Adrenal gland (tissue), 12 donors: ENCODE results near the gene NDUFAF2. TPM values are rescaled to one million over a fixed set of nuclear protein-coding genes. Genes with fewer than 3 reads are reported as not detected.
"Not testable (repeated sequence)": the region's sequence is repeated elsewhere in the genome, so short reads cannot be mapped to it uniquely, and the experiment has no call there.

Source experiments
- DNase-seq, 7 donors: peaks; one replicate each; pipeline ENCODE4 v3.0.0-alpha.2; 2019 to 2020
- H3K27ac ChIP-seq, 5 donors: fragments of 200-600 bp; sonication (generic) in 4 of 5; 1 replicate in 3 of 5; 2 replicates in 2 of 5; pipeline versions ENCODE4 v1.5.1 to v1.8.0; 2016 to 2020; ENCODE audit warnings: mild to moderate bottlenecking in 1 of 5
- H3K27me3 ChIP-seq: fragments of 200-600 bp; 2 replicates; pipeline ENCODE4 v1.8.0; 2021
- H3K36me3 ChIP-seq, 2 donors: fragments of 200-600 bp; replicated peaks in 1 of 2; 1 replicate in 1 of 2; 2 replicates in 1 of 2; pipeline versions ENCODE4 v1.5.1 to v1.8.0; 2018 to 2022
- H3K4me1 ChIP-seq, 2 donors: fragments of 200-600 bp; replicated peaks in 1 of 2; 1 replicate in 1 of 2; 2 replicates in 1 of 2; pipeline versions ENCODE4 v1.5.1 to v1.8.0; 2018 to 2021
- H3K4me3 ChIP-seq, 4 donors: fragments of 200-600 bp; sonication (generic) in 3 of 4; one replicate each; pipeline ENCODE4 v1.5.1; 2016 to 2018
- H3K9me3 ChIP-seq, 3 donors: fragments of 200-600 bp; sonication (generic) in 1 of 3; replicated peaks in 1 of 3; 1 replicate in 2 of 3; 2 replicates in 1 of 3; pipeline versions ENCODE4 v1.5.1 to v1.8.0; 2016 to 2021
- POLR2A ChIP-seq, 2 donors: fragments of 450-650 bp; IDR thresholded peaks; one replicate each; pipeline ENCODE4 v1.6.1; 2017; ENCODE audit warnings: antibody characterized with exemption in 2 of 2, mild to moderate bottlenecking in 2 of 2, moderate library complexity in 1 of 2
- WGBS, 4 donors: extraction: QIAGEN DNeasy Blood & Tissue Kit in 2 of 4; methylation state at CpG; one replicate each; pipeline versions ENCODE4 v1.1.5 to v1.1.7; 2013 to 2017; 5-methylcytosine and 5-hydroxymethylcytosine counted together
- intact Hi-C, 2 donors: fragments of 100-400 bp; cut with DNase I; formaldehyde crosslinking; loops; one replicate each; pipeline versions ENCODE4 v1.14.1 to v1.15.0; 2022 to 2023
- polyA plus RNA-seq, 3 donors: library from polyadenylated mRNA; stranded (reverse); fragments of 200-250 nt in 2 of 3; fragments of 350-450 nt in 1 of 3; fragmentation: Illumina TruSeq in 1 of 3; extraction: RNeasy Lipid Tissue Mini Kit (QIAGEN cat#74804) in 1 of 3; gene quantifications; one replicate each; pipeline ENCODE4 v1.2.3, GENCODE V29; 2013 to 2014
- total RNA-seq, 9 donors: library from RNA; depleted of rRNA in 4 of 9; stranded (reverse); fragments of >200 nt in 4 of 9; fragments of 120-200 nt in 1 of 9; fragmentation: NEBNext Ultra II Directional in 1 of 9; extraction: Animal tissue kit (Norgen Biotek cat#: 25700) in 1 of 9; gene quantifications; one replicate each; pipeline versions ENCODE4 v1.1.0 to v1.2.4, GENCODE V29; 2013 to 2023
- TF ChIP-seq, protein P1 (sequence below), 6 experiments: fragments of 450-650 bp in 4 of 6; fragments of 200-600 bp in 2 of 6; sonication (generic) in 1 of 6; IDR thresholded peaks; 1 replicate in 5 of 6; 2 replicates in 1 of 6; pipeline versions ENCODE4 v1.5.1 to v1.8.0; 2016 to 2021; ENCODE audit warnings: antibody characterized with exemption in 6 of 6, mild to moderate bottlenecking in 2 of 6, moderate library complexity in 1 of 6
- donor health status: healthy with polysubstance abuse.
- donor health status: Bipolar disorder and iron deficiency.
- donor health status: DM: yes; HTN: yes; CAD: no.
- donor health status: DM: no; HTN: no; CAD: no.
- donor health status: DM: no; HTN: no; CAD: no.
- donor health status: DM: yes; HTN: yes; CAD: no.

NDUFAF2 gene
- total and polyA plus RNA-seq, 12 donors = 12.0 to 127 (median 31.2) TPM

DNA sequence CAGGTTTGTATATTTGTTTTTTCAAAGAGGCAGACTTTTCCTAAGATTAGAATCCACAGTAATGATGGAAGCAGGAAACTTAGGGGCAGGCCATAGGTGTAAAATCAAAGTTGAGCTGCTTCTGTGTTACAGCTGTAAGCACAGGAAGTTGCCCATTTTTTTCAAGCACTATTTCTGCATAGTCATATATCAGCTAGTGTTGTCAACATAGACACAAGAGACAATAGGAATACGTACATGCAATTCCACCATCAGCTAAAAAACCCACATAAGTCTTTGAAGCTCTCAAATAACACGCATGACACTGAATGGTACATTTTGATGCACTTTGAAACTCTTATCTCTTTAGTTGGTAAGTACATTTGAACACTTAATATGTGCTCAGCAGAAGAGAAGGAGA lies 237.4 kb downstream of the NDUFAF2 start:
- no peaks in the 10 kb centered on the region for H3K36me3 ChIP-seq
- H3K27ac ChIP-seq = no peak overlapping the region
- no peaks in the 10 kb centered on the region for H3K4me1 ChIP-seq
- no peaks in the 10 kb centered on the region for H3K9me3 ChIP-seq
- DNase-seq = no peak
- intact Hi-C loops = no loop called here
- H3K27me3 ChIP-seq = no peaks in the 10 kb centered on the region
- TF ChIP-seq, protein P1, sequence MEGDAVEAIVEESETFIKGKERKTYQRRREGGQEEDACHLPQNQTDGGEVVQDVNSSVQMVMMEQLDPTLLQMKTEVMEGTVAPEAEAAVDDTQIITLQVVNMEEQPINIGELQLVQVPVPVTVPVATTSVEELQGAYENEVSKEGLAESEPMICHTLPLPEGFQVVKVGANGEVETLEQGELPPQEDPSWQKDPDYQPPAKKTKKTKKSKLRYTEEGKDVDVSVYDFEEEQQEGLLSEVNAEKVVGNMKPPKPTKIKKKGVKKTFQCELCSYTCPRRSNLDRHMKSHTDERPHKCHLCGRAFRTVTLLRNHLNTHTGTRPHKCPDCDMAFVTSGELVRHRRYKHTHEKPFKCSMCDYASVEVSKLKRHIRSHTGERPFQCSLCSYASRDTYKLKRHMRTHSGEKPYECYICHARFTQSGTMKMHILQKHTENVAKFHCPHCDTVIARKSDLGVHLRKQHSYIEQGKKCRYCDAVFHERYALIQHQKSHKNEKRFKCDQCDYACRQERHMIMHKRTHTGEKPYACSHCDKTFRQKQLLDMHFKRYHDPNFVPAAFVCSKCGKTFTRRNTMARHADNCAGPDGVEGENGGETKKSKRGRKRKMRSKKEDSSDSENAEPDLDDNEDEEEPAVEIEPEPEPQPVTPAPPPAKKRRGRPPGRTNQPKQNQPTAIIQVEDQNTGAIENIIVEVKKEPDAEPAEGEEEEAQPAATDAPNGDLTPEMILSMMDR (IDR thresholded peaks at IDR 0.05) = no peak
- no peak for TF ChIP-seq POLR2A (IDR thresholded peaks at IDR 0.05)
- 61 to 72% (median 69%) methylated on average over 2 of the region's 2 CpGs for WGBS, 4 donors
- no peak overlapping the region for H3K4me3 ChIP-seq

DNA sequence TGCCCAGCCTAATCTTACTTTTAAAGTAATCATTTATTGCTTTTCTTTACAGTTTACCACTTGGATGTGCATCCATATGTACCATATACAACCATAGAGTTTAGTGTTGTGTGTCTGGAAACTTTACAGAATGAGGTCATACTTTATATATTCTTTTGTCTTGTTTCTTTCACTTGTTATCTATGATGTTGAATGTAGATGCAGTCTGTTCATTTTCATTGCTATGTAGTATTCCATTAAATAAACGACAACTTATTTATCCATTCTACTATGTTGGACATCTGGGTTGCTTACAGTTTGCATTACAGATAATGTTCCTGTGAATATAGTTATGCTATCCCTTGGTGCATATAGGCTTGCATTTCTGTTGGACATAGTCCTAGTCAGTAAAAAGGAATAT lies 238.5 kb downstream of the NDUFAF2 start:
- 94 to 97% (median 96%) methylated on average over 1 of the region's 1 CpG for WGBS, 4 donors
- Histone ChIP-seq H3K27ac (no peak overlapping the region), H3K4me3 (no peak overlapping the region), H3K9me3 (no peaks in the 10 kb centered on the region), H3K36me3 (no peaks in the 10 kb centered on the region), H3K27me3 (no peaks in the 10 kb centered on the region), H3K4me1 (no peaks in the 10 kb centered on the region)
- TF ChIP-seq, protein P1 (IDR thresholded peaks at IDR 0.05) = no peak
- no peak for TF ChIP-seq POLR2A (IDR thresholded peaks at IDR 0.05)
- no peak for DNase-seq
- intact Hi-C loops = no loop called here

DNA sequence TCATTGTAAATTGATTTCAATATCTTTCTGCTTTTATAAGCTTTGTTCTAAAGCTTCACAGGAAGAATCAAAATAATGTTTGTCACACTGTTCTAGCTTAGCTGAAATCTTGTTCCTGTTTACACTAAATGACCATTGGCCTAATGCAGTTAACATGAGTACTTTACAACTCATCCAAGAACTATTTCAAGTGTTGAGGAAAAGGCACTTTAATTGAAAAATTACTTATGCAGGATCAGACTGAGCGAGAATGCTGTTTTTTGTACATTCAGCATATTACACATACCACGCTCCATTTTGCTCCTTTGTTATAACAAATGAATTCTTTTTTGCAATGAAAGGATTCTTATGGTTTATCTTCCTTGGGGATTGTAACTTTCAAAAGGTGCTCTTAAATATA lies 239.7 kb downstream of the NDUFAF2 start:
- no peak for DNase-seq
- no peaks in the 10 kb centered on the region for H3K9me3 ChIP-seq
- TF ChIP-seq POLR2A (IDR thresholded peaks at IDR 0.05) = no peak
- TF ChIP-seq, protein P1 (IDR thresholded peaks at IDR 0.05) = no peak
- intact Hi-C loops = no loop called here
- H3K27ac ChIP-seq = no peak overlapping the region
- no peak overlapping the region for H3K4me3 ChIP-seq
- H3K27me3 ChIP-seq = no peaks in the 10 kb centered on the region
- no peaks in the 10 kb centered on the region for H3K4me1 ChIP-seq
- 84 to 91% (median 89%) methylated on average over 2 of the region's 2 CpGs for WGBS, 4 donors
- no peaks in the 10 kb centered on the region for H3K36me3 ChIP-seq

DNA sequence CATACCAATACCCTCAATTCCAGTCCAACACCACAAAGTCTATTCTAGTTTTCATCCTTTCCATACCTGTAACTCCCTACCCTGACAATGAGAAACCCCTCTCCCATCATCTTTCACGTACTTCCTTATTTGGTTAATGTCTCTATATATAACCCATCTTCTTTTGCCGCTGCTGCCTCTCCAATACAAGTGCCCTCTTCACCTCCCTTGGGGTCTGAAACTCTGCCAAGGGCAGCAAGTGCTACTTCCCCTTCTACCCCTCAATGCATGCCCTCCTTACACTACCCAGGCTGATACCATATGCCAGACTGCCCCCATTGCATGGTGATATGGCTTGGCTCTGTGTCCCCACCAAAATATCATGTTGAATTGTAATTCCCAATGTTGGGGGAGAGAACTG lies 241.6 kb downstream of the NDUFAF2 start:
- Histone ChIP-seq H3K27me3 (no peaks in the 10 kb centered on the region), H3K4me1 (no peaks in the 10 kb centered on the region), H3K9me3 (no peaks in the 10 kb centered on the region), H3K27ac (no peak overlapping the region), H3K4me3 (no peak overlapping the region), H3K36me3 (no peaks in the 10 kb centered on the region)
- no peak for TF ChIP-seq POLR2A (IDR thresholded peaks at IDR 0.05)
- TF ChIP-seq, protein P1 (IDR thresholded peaks at IDR 0.05) = no peak
- WGBS, 4 donors = 77 to 85% (median 80%) methylated on average over 2 of the region's 2 CpGs
- DNase-seq = no peak
- intact Hi-C loops = no loop called here

DNA sequence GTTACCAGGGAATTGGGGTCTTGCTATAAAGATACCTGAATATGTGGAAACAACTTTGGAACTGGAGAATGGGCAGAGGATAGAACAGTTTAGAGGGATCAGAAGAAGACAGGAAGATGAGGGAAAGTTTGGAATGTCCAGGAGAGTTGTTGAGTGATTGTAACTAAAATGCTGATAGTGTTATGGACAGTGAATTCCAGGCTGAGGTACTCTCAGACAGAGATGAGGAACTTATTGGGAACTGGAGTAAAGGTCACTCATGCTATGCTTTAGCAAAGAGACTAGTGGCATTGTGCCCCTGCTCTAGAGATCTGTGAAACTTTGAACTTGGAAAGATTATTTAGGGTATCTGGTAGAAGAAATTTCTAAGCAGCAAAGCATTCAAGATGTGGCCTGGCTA lies 242.3 kb downstream of the NDUFAF2 start:
- H3K9me3 ChIP-seq, intact Hi-C loops, H3K36me3 ChIP-seq, H3K27ac ChIP-seq, H3K4me3 ChIP-seq, H3K27me3 ChIP-seq, DNase-seq, H3K4me1 ChIP-seq: not testable (repeated sequence)

DNA sequence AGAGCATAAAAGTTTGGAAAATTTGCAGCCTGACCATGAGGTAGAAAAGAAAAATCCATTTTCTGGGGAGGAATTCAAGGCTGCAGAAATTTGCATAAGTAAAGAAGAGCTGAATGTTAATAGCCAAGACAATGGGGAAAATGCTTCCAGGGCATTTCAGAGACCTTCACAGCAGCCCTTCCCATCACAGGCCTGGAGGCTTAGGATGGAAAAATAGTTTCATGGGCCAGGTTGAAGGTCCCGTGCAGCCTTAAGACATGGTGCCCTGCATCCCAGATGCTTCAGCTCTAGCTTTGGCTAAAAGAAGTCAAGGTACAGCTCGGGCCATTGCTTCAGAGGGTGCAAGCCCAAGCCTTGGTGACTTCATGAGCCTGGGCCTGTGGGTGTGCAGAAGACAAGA lies 242.8 kb downstream of the NDUFAF2 start:
- H3K27ac ChIP-seq, H3K27me3 ChIP-seq, H3K4me1 ChIP-seq, DNase-seq, intact Hi-C loops, H3K9me3 ChIP-seq, H3K36me3 ChIP-seq, H3K4me3 ChIP-seq: not testable (repeated sequence)
- 83 to 100% (median 96%) methylated on average over 2 of the region's 2 CpGs for WGBS, 4 donors
